K562 (cell line): ENCODE results near the gene SLIT1. TPM values are rescaled to one million over a fixed set of nuclear protein-coding genes. Genes with fewer than 3 reads are reported as not detected.

Experiments
- ATAC-seq: fragments of 200-7000 bp; cut with Tn5 transposase; 3 replicates; pipeline ENCODE4 v1.9.1; 2020; ENCODE audit warnings: moderate library complexity
- BruUV-seq: library from RNA; stranded (reverse); fragments of 400-500 nt; replicated peaks from 2 replicates; lab custom pipeline; 2021; lab: Mats Ljungman, UMichigan
- CTCF ChIA-PET: fragments of 300-600 bp; formaldehyde crosslinking; extraction: SDS; loops from one replicate; lab custom pipeline; 2021; ENCODE audit warnings: low intra/inter-chr PET ratio; lab: Yijun Ruan, JAX
- POLR2A ChIA-PET: fragments of 300-600, 350-650 bp; sonication (Branson Sonifier 250); formaldehyde crosslinking; extraction: SDS; loops from one replicate; lab custom pipeline; 2021; ENCODE audit warnings: antibody characterized with exemption, inconsistent platforms; lab: Yijun Ruan, JAX
- DNase-seq, 4 experiments: peaks; one replicate each; pipeline versions ENCODE4 v3.0.0 to v3.0.0-alpha.2; 2011 to 2018; ENCODE audit warnings: low spot score in 3 of 4, mixed read lengths in 3 of 4; ENCODE audit errors: extremely low read depth in 1 of 4
- FAIRE-seq: peaks from 2 replicates; lab custom pipeline; 2011; peaks lifted over from hg19 to GRCh38; lab: Jason Lieb, UNC
- H2AFZ ChIP-seq: 2 replicates; pipeline ENCODE4 v1.6.0; 2011; ENCODE audit warnings: low read depth, low read length, control low read depth, inconsistent platforms
- H3K27ac ChIP-seq: fragments of 200-600 bp; 3 replicates; pipeline ENCODE4 v1.8.0; 2011; ENCODE audit warnings: low read depth, mild to moderate bottlenecking, control low read depth, inconsistent platforms, low read length, moderate library complexity, mixed read lengths; ENCODE audit errors: extremely low read depth
- H3K27me3 ChIP-seq, 2 experiments: fragments of 300-600 bp in 1 of 2; 2 replicates in 1 of 2; 3 replicates in 1 of 2; pipeline versions ENCODE4 v1.6.0 to v1.8.0; 2011; ENCODE audit warnings: inconsistent platforms in 2 of 2, low read length in 2 of 2, mild to moderate bottlenecking in 1 of 2, mixed read lengths in 1 of 2, moderate library complexity in 1 of 2; ENCODE audit not compliant: control insufficient read depth in 2 of 2, insufficient read depth in 2 of 2
- H3K36me3 ChIP-seq: fragments of 300-600 bp; 3 replicates; pipeline ENCODE4 v1.8.0; 2011; ENCODE audit warnings: mild to moderate bottlenecking, low read length, inconsistent platforms; ENCODE audit not compliant: control insufficient read depth, insufficient read depth
- H3K4me1 ChIP-seq, 2 experiments: fragments of 200-600 bp in 1 of 2; replicated peaks in 1 of 2; 2 replicates in 1 of 2; 3 replicates in 1 of 2; pipeline versions ENCODE4 v1.5.1 to v1.8.0; 2011; ENCODE audit warnings: inconsistent platforms in 2 of 2, low read length in 2 of 2, mild to moderate bottlenecking in 1 of 2, mixed read lengths in 1 of 2, moderate library complexity in 1 of 2; ENCODE audit not compliant: control insufficient read depth in 2 of 2, insufficient read depth in 2 of 2
- H3K4me2 ChIP-seq: 2 replicates; pipeline ENCODE4 v1.6.1; 2011; ENCODE audit warnings: low read length, control low read depth, inconsistent platforms, mixed read lengths; ENCODE audit not compliant: insufficient read depth
- H3K4me3 ChIP-seq: fragments of 200-600 bp; sonication (generic), shearing (Covaris generic); 2 replicates; pipeline ENCODE4 v1.5.1; 2016; ENCODE audit warnings: control low read depth, inconsistent platforms
- H3K79me2 ChIP-seq: fragments of 200-600 bp; 3 replicates; pipeline ENCODE4 v1.8.0; 2011; ENCODE audit warnings: low read length, inconsistent platforms; ENCODE audit not compliant: control insufficient read depth, insufficient read depth
- H3K9ac ChIP-seq, 2 experiments: 2 replicates each; pipeline versions ENCODE4 v1.6.0 to v1.6.1; 2011; ENCODE audit warnings: low read depth in 2 of 2, low read length in 2 of 2, control low read depth in 1 of 2, inconsistent platforms in 1 of 2, mild to moderate bottlenecking in 1 of 2, mixed read lengths in 1 of 2; ENCODE audit not compliant: insufficient read depth in 1 of 2
- H3K9me1 ChIP-seq: one replicate; pipeline ENCODE4 v1.6.0; 2011; ENCODE audit warnings: inconsistent platforms, mild to moderate bottlenecking, low read length, moderate library complexity; ENCODE audit not compliant: control insufficient read depth, insufficient read depth
- H3K9me3 ChIP-seq: replicated peaks from 2 replicates; pipeline ENCODE4 v1.5.1; 2011; ENCODE audit warnings: low read depth, low read length, inconsistent platforms; ENCODE audit not compliant: control insufficient read depth, insufficient read depth
- H4K20me1 ChIP-seq: replicated peaks from 2 replicates; pipeline ENCODE4 v1.6.1; 2011; ENCODE audit warnings: low read length, inconsistent platforms, mixed read lengths; ENCODE audit not compliant: control insufficient read depth, insufficient read depth
- CLOCK ChIP-seq: fragments of 250-450 bp; sonication (Bioruptor Pico); IDR thresholded peaks from 2 replicates; pipeline ENCODE4 v1.4.0; 2020; ENCODE audit warnings: mild to moderate bottlenecking, moderate library complexity, borderline replicate concordance
- HSF4 ChIP-seq: fragments of 250-450 bp; sonication (Bioruptor Pico); IDR thresholded peaks from 2 replicates; pipeline ENCODE4 v2.1.2; 2022; ENCODE audit warnings: mild to moderate bottlenecking, moderate library complexity, borderline replicate concordance
- TAF9B ChIP-seq: fragments of 450-650 bp; IDR thresholded peaks from 2 replicates; pipeline ENCODE4 v1.6.1; 2018; ENCODE audit warnings: mild to moderate bottlenecking; ENCODE audit not compliant: partially characterized antibody
- TCF7L2 ChIP-seq: fragments of 150-350 bp; IDR thresholded peaks from 2 replicates; pipeline ENCODE4 v1.6.1; 2016; ENCODE audit warnings: low read depth, mild to moderate bottlenecking, low read length, moderate library complexity
- ZNF197 ChIP-seq: fragments of 200-800 bp; sonication (Bioruptor generic); IDR thresholded peaks from 2 replicates; pipeline ENCODE4 v1.6.1; 2016; ENCODE audit warnings: low read depth, missing genetic modification characterization, missing compliant biosample characterization
- ZNF507 ChIP-seq: conservative IDR thresholded peaks from 2 replicates; pipeline ENCODE4 v1.6.1; 2017; ENCODE audit warnings: missing genetic modification characterization, missing compliant biosample characterization
- WGBS: fragments of 100-300 bp; shearing (Covaris generic); methylation state at CpG from one replicate; pipeline ENCODE4 v1.1.6; 2016; ENCODE audit warnings: low coverage, mixed read lengths; ENCODE audit not compliant: insufficient coverage; ENCODE audit errors: missing lambda C conversion rate; 5-methylcytosine and 5-hydroxymethylcytosine counted together
- in situ Hi-C: fragments of 300-500 bp; cut with MboI; formaldehyde crosslinking; loops from 4 replicates; pipeline ENCODE4 v1.15.0; 2018; ENCODE audit warnings: inconsistent platforms, mixed read lengths
- intact Hi-C: fragments of 100-400 bp; cut with micrococcal nuclease; formaldehyde crosslinking; loops from 2 replicates; pipeline ENCODE4 v1.14.2; 2022
- polyA plus RNA-seq, 8 experiments: library from polyadenylated mRNA; depleted of rRNA in 4 of 8; stranded (reverse) in 5 of 8; unstranded in 3 of 8; fragments of >200 nt; fragmentation: Nextera tagmentation in 2 of 8; fragmentation: Illumina TruSeq in 1 of 8; extraction: Ambion mirVana in 2 of 8; extraction: Trizol in 1 of 8; gene quantifications; 2 replicates each; pipeline versions ENCODE4 v1.2.1 to v1.2.3, GENCODE V29; 2011 to 2014; ENCODE audit warnings: inconsistent platforms in 1 of 8, missing spikeins in 1 of 8
- total RNA-seq, 7 experiments: library from RNA; depleted of rRNA in 6 of 7; stranded (reverse); fragments of >200 nt in 6 of 7; fragmentation: Illumina TruSeq in 2 of 7; extraction: Trizol in 2 of 7; gene quantifications; 2 replicates each; pipeline versions ENCODE4 v1.2.1 to v1.2.3, GENCODE V29; 2011 to 2021; ENCODE audit warnings: low replicate concordance in 1 of 7

Gene SLIT1
- total and polyA plus RNA-seq, 9 of the 15 experiments (the other 6 are each of a cell fraction or from before 2014, with no cell fraction given) = 0.01 to 0.11 (median 0.04) TPM; not detected in 3

- H3K27me3 ChIP-seq = peaks cover 7 to 40% of the 10 kb centered on the region in 2 experiments; a peak in 3 of 5 replicates
- H2AFZ ChIP-seq = no peak overlapping the region
- no peaks in the 10 kb centered on the region for H3K9me1 ChIP-seq
- ChIA-PET POLR2A (interaction anchor here (0.7 kb wide), 1 partner anchor 48 kb away, joined by 3 read pairs; no protein-coding TSS in a partner anchor), CTCF (no interaction called here)
- no peak overlapping the region for H3K27ac ChIP-seq
- no peak for FAIRE-seq
- H3K4me1 ChIP-seq = no peaks in the 10 kb centered on the region
- intact Hi-C loops (no loop called here), in situ Hi-C loops (no loop called here)
- DNase-seq = no peak
- H4K20me1 ChIP-seq = no peaks in the 10 kb centered on the region
- ATAC-seq = no peak
- no peak for TF ChIP-seq TCF7L2
- no peak overlapping the region for H3K9ac ChIP-seq
- no peaks in the 10 kb centered on the region for H3K79me2 ChIP-seq
- no peak overlapping the region for H3K4me3 ChIP-seq
- 0% methylated on average over 5 of the region's 10 CpGs for WGBS
- H3K36me3 ChIP-seq = no peaks in the 10 kb centered on the region
- no peak overlapping the region for H3K4me2 ChIP-seq
- no peaks in the 10 kb centered on the region for H3K9me3 ChIP-seq
- no TSS peak for BruUV-seq
These were observed 35.7 kb downstream of the SLIT1 start for GRCh38 chr10:97150013-97150595.

GRCh38 chr10:97149079-97149531, 36.7 kb downstream of the SLIT1 start:
- no peak for ATAC-seq
- ChIA-PET POLR2A (no interaction called here), CTCF (no interaction called here)
- BruUV-seq = no TSS peak
- no peaks in the 10 kb centered on the region for H3K9me1 ChIP-seq
- H3K4me1 ChIP-seq = no peaks in the 10 kb centered on the region
- H3K36me3 ChIP-seq = no peaks in the 10 kb centered on the region
- no peak for DNase-seq
- no peaks in the 10 kb centered on the region for H4K20me1 ChIP-seq
- H3K79me2 ChIP-seq = no peaks in the 10 kb centered on the region
- no peaks in the 10 kb centered on the region for H3K9me3 ChIP-seq
- intact Hi-C loops = no loop called here
- H3K4me3 ChIP-seq = no peak overlapping the region
- in situ Hi-C loops = no loop called here
- WGBS = 9% methylated on average over 13 of the region's 16 CpGs
- FAIRE-seq = no peak
- H3K27me3 ChIP-seq = peaks cover 4 to 41% of the 10 kb centered on the region in 2 experiments; a peak in 3 of 5 replicates
- H3K4me2 ChIP-seq = no peak overlapping the region
- no peak overlapping the region for H2AFZ ChIP-seq
- H3K27ac ChIP-seq = no peak overlapping the region
- H3K9ac ChIP-seq = no peak overlapping the region
- TF ChIP-seq HSF4 (CRISPR knock-in tag) (no peak), ZNF197 (CRISPR knock-in tag) (no peak), TAF9B (no peak), CLOCK (CRISPR knock-in tag) (no peak), ZNF507 (tag) (no peak)
